Activated CD8-positive, alpha-beta memory T cell treated with anti-CD3 and anti-CD28 coated beads, Interleukin-2, amount 50 U/mL, for 24 hours (primary cell): ENCODE measurements around the gene KLHL21.

Source experiments
- DNase-seq: peaks from one replicate; pipeline ENCODE4 v3.0.0-alpha.2; 2020; ENCODE audit errors: extremely low read depth

KLHL21 gene

GRCh38 chr1:6554031-6554906 lies 48.4 kb downstream of the KLHL21 start, which contains the start of gene NOL9:
Gene NOL9 (minus strand): TSS chr1:6554513. CDS start chr1:6554502, 11 bp downstream.
- DNase-seq, result peak; percentile 84

GRCh38 chr1:6547301-6547700 lies 55.4 kb downstream of the KLHL21 start:
- no peak for DNase-seq

GRCh38 chr1:6546326-6546725 lies 56.3 kb downstream of the KLHL21 start:
- no peak for DNase-seq

- DNase-seq, result no peak
Observed at GRCh38 chr1:6545276-6546112, 57.2 kb downstream of the KLHL21 start.

- DNase-seq, result no peak
Observed at GRCh38 chr1:6544831-6545230, 57.8 kb downstream of the KLHL21 start.
